Hepatocyte (in vitro differentiated cells): ENCODE results near the gene PCDH20. TPM values are rescaled to one million over a fixed set of nuclear protein-coding genes. Genes with fewer than 3 reads are reported as not detected.
A peak's percentile ranks its signal among the peaks of the same experiment; 100 is the strongest.

Experiments used
- DNase-seq: peaks from one replicate; pipeline ENCODE4 v3.0.0-alpha.2; 2016; ENCODE audit warnings: low spot score
- H2AFZ ChIP-seq: fragments of 200-600 bp; sonication (generic); 2 replicates; pipeline ENCODE4 v1.6.0; 2016; ENCODE audit warnings: antibody characterized with exemption, mild to moderate bottlenecking
- H3K27ac ChIP-seq: fragments of 200-600 bp; sonication (generic); 2 replicates; pipeline ENCODE4 v1.5.1; 2016; ENCODE audit warnings: mild to moderate bottlenecking
- H3K27me3 ChIP-seq: fragments of 200-600 bp; sonication (generic); 2 replicates; pipeline ENCODE4 v1.6.1; 2016
- H3K36me3 ChIP-seq: fragments of 200-600 bp; sonication (generic); replicated peaks from 2 replicates; pipeline ENCODE4 v1.5.1; 2016; ENCODE audit warnings: low read depth; ENCODE audit not compliant: insufficient read depth
- H3K4me1 ChIP-seq: fragments of 200-600 bp; sonication (generic); 2 replicates; pipeline ENCODE4 v1.5.1; 2016; ENCODE audit warnings: mild to moderate bottlenecking, moderate library complexity; ENCODE audit not compliant: insufficient read depth
- H3K4me2 ChIP-seq: fragments of 200-600 bp; sonication (generic); 2 replicates; pipeline ENCODE4 v1.6.0; 2016
- H3K4me3 ChIP-seq: fragments of 200-600 bp; sonication (generic); 2 replicates; pipeline ENCODE4 v1.5.1; 2016; ENCODE audit warnings: mild to moderate bottlenecking
- H3K79me2 ChIP-seq: fragments of 200-600 bp; sonication (generic); 2 replicates; pipeline ENCODE4 v1.6.0; 2017; ENCODE audit warnings: mild to moderate bottlenecking
- H3K9me2 ChIP-seq: fragments of 200-600 bp; sonication (generic); replicated peaks from 2 replicates; pipeline ENCODE4 v1.6.0; 2017; ENCODE audit warnings: mild to moderate bottlenecking; ENCODE audit not compliant: insufficient read depth
- H3K9me3 ChIP-seq: fragments of 200-600 bp; sonication (generic); 2 replicates; pipeline ENCODE4 v1.5.1; 2016; ENCODE audit warnings: low read depth, mild to moderate bottlenecking
- H4K20me1 ChIP-seq: fragments of 200-600 bp; sonication (generic); 2 replicates; pipeline ENCODE4 v1.6.0; 2016; ENCODE audit warnings: mild to moderate bottlenecking; ENCODE audit not compliant: insufficient read depth, poor library complexity, severe bottlenecking
- EZH2 ChIP-seq: fragments of 200-600 bp; sonication (generic); IDR thresholded peaks from 2 replicates; pipeline ENCODE4 v1.6.1; 2016; ENCODE audit warnings: antibody characterized with exemption, mild to moderate bottlenecking, borderline replicate concordance
- EZH2phosphoT487 ChIP-seq: fragments of 200-600 bp; sonication (generic); IDR thresholded peaks from one replicate; pipeline ENCODE4 v1.6.1; 2018; ENCODE audit warnings: antibody characterized with exemption, mild to moderate bottlenecking, low read depth, moderate library complexity; ENCODE audit not compliant: unreplicated experiment, severe bottlenecking
- WGBS: methylation state at CpG from one replicate; pipeline ENCODE4 v1.1.6; 2016; ENCODE audit warnings: low lambda C conversion rate; ENCODE audit errors: missing lambda C conversion rate; 5-methylcytosine and 5-hydroxymethylcytosine counted together
- polyA plus RNA-seq: library from polyadenylated mRNA; unstranded; fragments of >200 nt; fragmentation: Nextera tagmentation; extraction: Ambion mirVana; gene quantifications from 2 replicates; pipeline ENCODE4 v1.2.1, GENCODE V29; 2016
- total RNA-seq: library from RNA; depleted of rRNA; stranded (reverse); fragments of >200 nt; gene quantifications from 2 replicates; pipeline ENCODE4 v1.2.3, GENCODE V29; 2014
- TF ChIP-seq, protein P1 (sequence below): fragments of 200-600 bp; sonication (generic); IDR thresholded peaks from 2 replicates; pipeline ENCODE4 v1.5.1; 2016; ENCODE audit warnings: antibody characterized with exemption, mild to moderate bottlenecking; ENCODE audit not compliant: poor library complexity

PCDH20 gene, protein sequence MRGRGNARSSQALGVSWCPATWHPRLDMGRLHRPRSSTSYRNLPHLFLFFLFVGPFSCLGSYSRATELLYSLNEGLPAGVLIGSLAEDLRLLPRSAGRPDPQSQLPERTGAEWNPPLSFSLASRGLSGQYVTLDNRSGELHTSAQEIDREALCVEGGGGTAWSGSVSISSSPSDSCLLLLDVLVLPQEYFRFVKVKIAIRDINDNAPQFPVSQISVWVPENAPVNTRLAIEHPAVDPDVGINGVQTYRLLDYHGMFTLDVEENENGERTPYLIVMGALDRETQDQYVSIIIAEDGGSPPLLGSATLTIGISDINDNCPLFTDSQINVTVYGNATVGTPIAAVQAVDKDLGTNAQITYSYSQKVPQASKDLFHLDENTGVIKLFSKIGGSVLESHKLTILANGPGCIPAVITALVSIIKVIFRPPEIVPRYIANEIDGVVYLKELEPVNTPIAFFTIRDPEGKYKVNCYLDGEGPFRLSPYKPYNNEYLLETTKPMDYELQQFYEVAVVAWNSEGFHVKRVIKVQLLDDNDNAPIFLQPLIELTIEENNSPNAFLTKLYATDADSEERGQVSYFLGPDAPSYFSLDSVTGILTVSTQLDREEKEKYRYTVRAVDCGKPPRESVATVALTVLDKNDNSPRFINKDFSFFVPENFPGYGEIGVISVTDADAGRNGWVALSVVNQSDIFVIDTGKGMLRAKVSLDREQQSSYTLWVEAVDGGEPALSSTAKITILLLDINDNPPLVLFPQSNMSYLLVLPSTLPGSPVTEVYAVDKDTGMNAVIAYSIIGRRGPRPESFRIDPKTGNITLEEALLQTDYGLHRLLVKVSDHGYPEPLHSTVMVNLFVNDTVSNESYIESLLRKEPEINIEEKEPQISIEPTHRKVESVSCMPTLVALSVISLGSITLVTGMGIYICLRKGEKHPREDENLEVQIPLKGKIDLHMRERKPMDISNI
- total RNA-seq: 10.2 and 11.2 TPM in 2 replicates
- polyA plus RNA-seq: 5.1 and 7.2 TPM in 2 replicates

DNA sequence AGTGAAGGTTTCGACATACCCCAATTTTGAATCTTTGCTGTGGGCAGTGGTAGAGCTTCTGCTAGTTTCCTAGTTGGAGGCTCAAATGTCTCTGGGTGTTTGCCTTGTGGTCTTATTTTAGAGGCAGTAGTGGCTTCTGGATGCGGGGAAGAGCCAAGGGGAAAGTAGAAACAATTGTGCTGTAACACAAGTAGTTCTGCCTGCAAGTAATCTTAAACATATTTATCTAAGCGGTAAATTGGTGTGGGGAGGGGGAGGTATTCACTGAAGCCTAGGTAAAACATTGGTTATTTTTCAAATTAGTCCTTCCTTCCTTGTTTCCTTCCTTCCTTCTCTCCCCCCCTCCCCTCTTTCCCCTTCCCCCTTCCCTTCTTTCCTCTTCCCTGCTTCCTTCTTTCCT, at the start of gene PCDH20:
Gene PCDH20 (minus strand): TSS at position 101 of the 400 bp plus-strand sequence. CDS start 691 bp downstream, outside the sequence.
- TF ChIP-seq, protein P1, sequence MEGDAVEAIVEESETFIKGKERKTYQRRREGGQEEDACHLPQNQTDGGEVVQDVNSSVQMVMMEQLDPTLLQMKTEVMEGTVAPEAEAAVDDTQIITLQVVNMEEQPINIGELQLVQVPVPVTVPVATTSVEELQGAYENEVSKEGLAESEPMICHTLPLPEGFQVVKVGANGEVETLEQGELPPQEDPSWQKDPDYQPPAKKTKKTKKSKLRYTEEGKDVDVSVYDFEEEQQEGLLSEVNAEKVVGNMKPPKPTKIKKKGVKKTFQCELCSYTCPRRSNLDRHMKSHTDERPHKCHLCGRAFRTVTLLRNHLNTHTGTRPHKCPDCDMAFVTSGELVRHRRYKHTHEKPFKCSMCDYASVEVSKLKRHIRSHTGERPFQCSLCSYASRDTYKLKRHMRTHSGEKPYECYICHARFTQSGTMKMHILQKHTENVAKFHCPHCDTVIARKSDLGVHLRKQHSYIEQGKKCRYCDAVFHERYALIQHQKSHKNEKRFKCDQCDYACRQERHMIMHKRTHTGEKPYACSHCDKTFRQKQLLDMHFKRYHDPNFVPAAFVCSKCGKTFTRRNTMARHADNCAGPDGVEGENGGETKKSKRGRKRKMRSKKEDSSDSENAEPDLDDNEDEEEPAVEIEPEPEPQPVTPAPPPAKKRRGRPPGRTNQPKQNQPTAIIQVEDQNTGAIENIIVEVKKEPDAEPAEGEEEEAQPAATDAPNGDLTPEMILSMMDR: no peak
- no peak for TF ChIP-seq EZH2
- no peak for TF ChIP-seq EZH2phosphoT487
- Histone ChIP-seq H3K4me3 (peak within 1 kb of the TSS; percentile 46), H3K9me3 (no peaks in the 10 kb centered on the region), H4K20me1 (no peaks in the 10 kb centered on the region), H3K4me2 (peak within 1 kb of the TSS; percentile 92), H3K79me2 (no peaks in the 10 kb centered on the region), H3K4me1 (peaks cover 11% of the 10 kb centered on the region), H3K27me3 (peaks cover 21% of the 10 kb centered on the region), H3K9me2 (no peaks in the 10 kb centered on the region), H3K27ac (no peak within 1 kb of the TSS), H3K36me3 (no peaks in the 10 kb centered on the region), H2AFZ (peak within 1 kb of the TSS; percentile 52)
- no peak for DNase-seq
- WGBS: 14% methylated on average over 3 of the region's 3 CpGs

DNA sequence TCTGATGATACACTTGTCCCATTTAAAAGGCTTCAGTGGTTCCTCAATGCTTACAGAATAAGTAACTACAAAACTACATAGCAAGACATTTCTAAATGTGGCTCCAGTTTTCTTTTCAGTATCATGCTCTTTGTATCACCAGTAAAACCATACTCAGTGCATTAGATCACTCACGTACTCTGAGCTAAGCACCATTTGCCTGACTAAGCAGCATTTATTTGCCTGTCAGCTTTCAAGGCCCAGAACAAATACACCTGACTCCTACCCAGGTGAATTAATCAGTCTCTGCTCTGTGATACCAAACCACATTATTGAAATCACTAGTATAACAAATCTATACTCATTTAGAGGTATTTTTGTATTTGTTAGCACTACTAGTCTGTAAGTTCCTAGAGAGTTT, 47.4 kb upstream of the PCDH20 start:
- H2AFZ ChIP-seq: no peak overlapping the region
- H3K9me3 ChIP-seq: no peaks in the 10 kb centered on the region
- no peak overlapping the region for H3K27ac ChIP-seq
- no peaks in the 10 kb centered on the region for H3K27me3 ChIP-seq
- no peaks in the 10 kb centered on the region for H3K9me2 ChIP-seq
- WGBS: 57% methylated on average over 1 of the region's 1 CpG
- peak; percentile 34 for DNase-seq
- no peak overlapping the region for H3K4me3 ChIP-seq
- no peak for TF ChIP-seq EZH2
- TF ChIP-seq, protein P1: no peak
- H3K36me3 ChIP-seq: no peaks in the 10 kb centered on the region
- H3K4me1 ChIP-seq: no peaks in the 10 kb centered on the region
- no peaks in the 10 kb centered on the region for H4K20me1 ChIP-seq
- H3K4me2 ChIP-seq: no peak overlapping the region
- no peaks in the 10 kb centered on the region for H3K79me2 ChIP-seq

DNA sequence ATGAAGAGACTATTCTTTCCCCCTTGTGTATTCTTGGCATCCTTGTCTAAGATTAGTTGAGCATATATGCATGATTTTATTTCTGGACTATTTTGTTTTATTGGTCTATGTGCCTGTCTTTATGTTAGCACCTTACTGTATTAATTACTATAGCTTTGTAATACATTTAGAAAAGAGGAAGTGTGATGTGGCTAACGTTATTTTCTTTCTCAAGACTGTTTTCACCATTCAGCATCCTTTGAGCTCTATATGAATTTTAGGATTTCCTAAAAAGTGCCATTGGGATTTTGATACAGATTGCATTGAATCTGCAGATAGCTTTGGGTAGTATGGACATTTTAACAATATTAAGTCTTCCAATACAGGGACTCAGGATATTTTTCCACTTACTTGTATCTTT, 37.5 kb upstream of the PCDH20 start:
- H3K36me3 ChIP-seq: no peaks in the 10 kb centered on the region
- no peaks in the 10 kb centered on the region for H3K79me2 ChIP-seq
- H3K4me1 ChIP-seq: no peaks in the 10 kb centered on the region
- no peaks in the 10 kb centered on the region for H4K20me1 ChIP-seq
- no peak overlapping the region for H3K4me2 ChIP-seq
- TF ChIP-seq, protein P1: no peak
- no peak for TF ChIP-seq EZH2
- TF ChIP-seq EZH2phosphoT487: no peak
- H2AFZ ChIP-seq: no peak overlapping the region
- no peaks in the 10 kb centered on the region for H3K27me3 ChIP-seq
- H3K27ac ChIP-seq: no peak overlapping the region
- H3K9me2 ChIP-seq: no peaks in the 10 kb centered on the region
- DNase-seq: no peak
- 76% methylated on average over 1 of the region's 1 CpG for WGBS
- H3K4me3 ChIP-seq: no peak overlapping the region
- H3K9me3 ChIP-seq: no peaks in the 10 kb centered on the region
